Spleen (tissue), 11 donors: ENCODE data around the gene ZBTB49. TPM values are rescaled to one million over a fixed set of nuclear protein-coding genes. Genes with fewer than 3 reads are reported as not detected.

ENCODE experiments used
- DNase-seq: peaks from one replicate; pipeline ENCODE4 v3.0.0-alpha.2; 2020
- H3K27ac ChIP-seq, 8 donors: fragments of 200-600 bp; sonication (generic) in 7 of 8; 1 replicate in 4 of 8; 2 replicates in 4 of 8; pipeline versions ENCODE4 v1.5.0 to v1.8.0; 2016 to 2021; ENCODE audit warnings: inconsistent platforms in 4 of 8, mild to moderate bottlenecking in 4 of 8, moderate library complexity in 1 of 8
- H3K27me3 ChIP-seq, 7 donors: fragments of 200-600 bp; sonication (generic) in 6 of 7; replicated peaks in 1 of 7; 1 replicate in 4 of 7; 2 replicates in 3 of 7; pipeline versions ENCODE4 v1.5.0 to v1.8.0; 2016 to 2021; ENCODE audit warnings: inconsistent platforms in 3 of 7, mild to moderate bottlenecking in 1 of 7
- H3K36me3 ChIP-seq, 6 donors: fragments of 200-600 bp; sonication (generic) in 5 of 6; 1 replicate in 4 of 6; 2 replicates in 2 of 6; pipeline versions ENCODE4 v1.5.0 to v1.8.0; 2016 to 2021; ENCODE audit warnings: inconsistent platforms in 2 of 6
- H3K4me1 ChIP-seq, 6 donors: fragments of 200-600 bp; sonication (generic) in 5 of 6; 1 replicate in 3 of 6; 2 replicates in 3 of 6; pipeline versions ENCODE4 v1.5.0 to v1.8.0; 2016 to 2021; ENCODE audit warnings: inconsistent platforms in 3 of 6
- H3K4me3 ChIP-seq, 8 donors: fragments of 200-600 bp; sonication (generic) in 7 of 8; 1 replicate in 4 of 8; 2 replicates in 4 of 8; pipeline versions ENCODE4 v1.5.0 to v1.8.0; 2016 to 2021; ENCODE audit warnings: inconsistent platforms in 4 of 8, mild to moderate bottlenecking in 4 of 8, moderate library complexity in 2 of 8
- H3K9me3 ChIP-seq, 8 donors: fragments of 200-600 bp; sonication (generic) in 7 of 8; 1 replicate in 4 of 8; 2 replicates in 4 of 8; pipeline versions ENCODE4 v1.5.0 to v1.8.0; 2016 to 2021; ENCODE audit warnings: inconsistent platforms in 4 of 8
- POLR2A ChIP-seq, 3 donors: fragments of 450-650 bp; IDR thresholded peaks; one replicate each; pipeline ENCODE4 v1.5.1; 2017; ENCODE audit warnings: antibody characterized with exemption in 3 of 3, mild to moderate bottlenecking in 1 of 3
- POLR2AphosphoS5 ChIP-seq, 3 donors: sonication (generic); formaldehyde crosslinking; IDR thresholded peaks; one replicate each; pipeline ENCODE4 v1.5.1; 2017; ENCODE audit warnings: antibody characterized with exemption in 3 of 3
- WGBS, 5 donors: extraction: QIAGEN DNeasy Blood & Tissue Kit in 3 of 5; methylation state at CpG; one replicate each; pipeline versions ENCODE4 v1.1.5 to v1.1.7; 2013 to 2018; 5-methylcytosine and 5-hydroxymethylcytosine counted together
- intact Hi-C: fragments of 100-400 bp; cut with DNase I; formaldehyde crosslinking; loops from one replicate; pipeline ENCODE4 v1.15.0; 2023; ENCODE audit warnings: low total_unique reads
- polyA plus RNA-seq, 3 donors: library from polyadenylated mRNA; stranded (reverse); fragments of 200-250 nt; gene quantifications; one replicate each; pipeline ENCODE4 v1.2.1, GENCODE V29; 2013
- total RNA-seq, 7 donors: library from RNA; depleted of rRNA in 3 of 7; stranded (reverse); fragments of >200 nt in 3 of 7; fragmentation: NEBNext Ultra II Directional in 4 of 7; extraction: Animal tissue kit (Norgen Biotek cat#: 25700) in 4 of 7; gene quantifications; one replicate each; pipeline versions ENCODE4 v1.1.0 to v1.2.1, GENCODE V29; 2016 to 2021
- TF ChIP-seq, protein P1 (sequence below), 11 experiments: fragments of 200-600 bp in 7 of 11; fragments of 450-650 bp in 4 of 11; sonication (generic) in 4 of 11; IDR thresholded peaks in 8 of 11; conservative IDR thresholded peaks in 3 of 11; 1 replicate in 7 of 11; 2 replicates in 4 of 11; pipeline versions ENCODE4 v1.4.0 to v1.8.0; 2016 to 2021; ENCODE audit warnings: antibody characterized with exemption in 11 of 11, inconsistent platforms in 4 of 11, mild to moderate bottlenecking in 1 of 11
- donor health status: healthy with polysubstance abuse.
- donor health status: DM: no; HTN: no; CAD: no; lungs with moderate emphysema.
- donor health status: DM: no; HTN: no; CAD: no.
- donor health status: Bipolar disorder and iron deficiency.
- donor health status: healthy.
- donor health status: DM: no; HTN: no; CAD: no.
- donor health status: DM: yes; HTN: yes; CAD: no.

ZBTB49 gene
- total and polyA plus RNA-seq, 10 donors: 2.7 to 25.4 (median 10.8) TPM

DNA sequence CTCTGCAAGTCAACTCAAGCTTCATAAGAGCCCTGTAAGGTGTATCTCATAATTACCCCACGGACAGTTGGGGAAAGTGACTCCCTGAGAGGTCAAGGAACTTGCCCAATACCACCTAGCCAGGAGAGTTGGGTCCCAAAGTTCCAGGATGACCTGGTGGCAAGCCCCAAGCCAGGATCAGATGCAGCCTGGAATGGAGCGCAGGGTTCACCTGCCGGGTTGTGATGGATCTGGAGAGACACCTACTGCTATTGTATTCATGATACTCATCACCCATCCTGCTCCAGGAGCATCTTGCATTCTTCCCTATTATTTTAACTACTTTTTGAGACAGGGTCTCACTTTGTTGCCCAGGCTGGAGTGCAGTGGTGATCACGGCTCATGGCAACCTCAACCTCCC, 36.1 kb downstream of the ZBTB49 start:
- Histone ChIP-seq H3K27ac (no peak overlapping the region), H3K4me1 (peaks cover 0 to 20% (median 6%) of the 10 kb centered on the region in 6 donors), H3K9me3 (no peaks in the 10 kb centered on the region), H3K27me3 (no peaks in the 10 kb centered on the region), H3K4me3 (no peak overlapping the region), H3K36me3 (peaks cover 0 to 18% (median 15%) of the 10 kb centered on the region in 6 donors)
- 82 to 94% (median 90%) methylated on average over 4 of the region's 4 CpGs for WGBS, 5 donors
- intact Hi-C loops: no loop called here
- no peak for DNase-seq
- TF ChIP-seq POLR2AphosphoS5 (IDR thresholded peaks at IDR 0.05): no peak
- TF ChIP-seq, protein P1, sequence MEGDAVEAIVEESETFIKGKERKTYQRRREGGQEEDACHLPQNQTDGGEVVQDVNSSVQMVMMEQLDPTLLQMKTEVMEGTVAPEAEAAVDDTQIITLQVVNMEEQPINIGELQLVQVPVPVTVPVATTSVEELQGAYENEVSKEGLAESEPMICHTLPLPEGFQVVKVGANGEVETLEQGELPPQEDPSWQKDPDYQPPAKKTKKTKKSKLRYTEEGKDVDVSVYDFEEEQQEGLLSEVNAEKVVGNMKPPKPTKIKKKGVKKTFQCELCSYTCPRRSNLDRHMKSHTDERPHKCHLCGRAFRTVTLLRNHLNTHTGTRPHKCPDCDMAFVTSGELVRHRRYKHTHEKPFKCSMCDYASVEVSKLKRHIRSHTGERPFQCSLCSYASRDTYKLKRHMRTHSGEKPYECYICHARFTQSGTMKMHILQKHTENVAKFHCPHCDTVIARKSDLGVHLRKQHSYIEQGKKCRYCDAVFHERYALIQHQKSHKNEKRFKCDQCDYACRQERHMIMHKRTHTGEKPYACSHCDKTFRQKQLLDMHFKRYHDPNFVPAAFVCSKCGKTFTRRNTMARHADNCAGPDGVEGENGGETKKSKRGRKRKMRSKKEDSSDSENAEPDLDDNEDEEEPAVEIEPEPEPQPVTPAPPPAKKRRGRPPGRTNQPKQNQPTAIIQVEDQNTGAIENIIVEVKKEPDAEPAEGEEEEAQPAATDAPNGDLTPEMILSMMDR (IDR thresholded peaks at IDR 0.05 in 8 of 11, conservative IDR thresholded peaks at IDR 0.05 in 3 of 11): no peak
- no peak for TF ChIP-seq POLR2A (IDR thresholded peaks at IDR 0.05)

DNA sequence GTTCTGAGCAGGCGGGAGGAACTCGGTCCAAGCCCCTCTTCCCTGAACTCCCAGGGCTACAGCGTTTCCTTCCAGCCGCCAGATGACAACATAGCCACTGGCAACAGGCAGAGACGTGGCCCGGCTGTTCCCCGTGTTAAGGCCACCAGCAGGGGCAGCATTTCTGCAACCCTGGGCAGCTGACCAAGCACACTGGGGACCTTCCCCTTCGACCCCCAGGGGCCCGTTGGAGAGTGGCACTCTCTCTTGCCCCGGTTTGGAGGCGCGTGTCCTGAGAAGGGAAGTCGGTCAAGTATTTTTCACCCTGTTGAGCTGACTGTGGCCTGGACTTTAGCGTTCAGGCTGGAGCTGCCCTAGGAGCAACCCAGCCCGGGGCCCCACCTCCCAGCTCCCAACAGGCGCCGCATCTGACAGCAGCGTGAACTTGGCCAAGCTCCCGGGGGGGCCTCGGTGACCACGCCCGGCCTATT, 37.6 kb downstream of the ZBTB49 start:
- no peaks in the 10 kb centered on the region for H3K9me3 ChIP-seq
- peak overlapping the region in 6 of 8 donors; percentile 60 to 77 (median 73) for H3K27ac ChIP-seq
- no peaks in the 10 kb centered on the region for H3K27me3 ChIP-seq
- peaks cover 0 to 3% (median under 1%) of the 10 kb centered on the region in 6 donors for H3K36me3 ChIP-seq
- peak; percentile 88 for DNase-seq
- H3K4me3 ChIP-seq: no peak overlapping the region
- peaks cover 0 to 21% (median 7%) of the 10 kb centered on the region in 6 donors for H3K4me1 ChIP-seq
- TF ChIP-seq, protein P1 (IDR thresholded peaks at IDR 0.05 in 8 of 11, conservative IDR thresholded peaks at IDR 0.05 in 3 of 11): peak; percentile 8 to 75 (median 61)
- TF ChIP-seq POLR2AphosphoS5 (IDR thresholded peaks at IDR 0.05) (peak; percentile 79 to 82 (median 82)), POLR2A (IDR thresholded peaks at IDR 0.05) (no peak)
- WGBS, 5 donors: 27 to 56% (median 38%) methylated on average over 14 to 22 of the region's 22 CpGs
- intact Hi-C loops: no loop called here

GRCh38 chr4:4328206-4328605, 38.2 kb downstream of the ZBTB49 start:
- TF ChIP-seq, protein P1 (IDR thresholded peaks at IDR 0.05 in 8 of 11, conservative IDR thresholded peaks at IDR 0.05 in 3 of 11): no peak
- TF ChIP-seq POLR2AphosphoS5 (IDR thresholded peaks at IDR 0.05): no peak
- TF ChIP-seq POLR2A (IDR thresholded peaks at IDR 0.05): no peak
- 93 to 100% (median 95%) methylated on average over 1 of the region's 1 CpG for WGBS, 5 donors
- no peaks in the 10 kb centered on the region for H3K27me3 ChIP-seq
- peaks cover 0 to 27% (median 9%) of the 10 kb centered on the region in 6 donors for H3K4me1 ChIP-seq
- H3K27ac ChIP-seq: peak overlapping the region in 6 of 8 donors; percentile 60 to 77 (median 73)
- DNase-seq: no peak
- H3K36me3 ChIP-seq: no peaks in the 10 kb centered on the region
- H3K9me3 ChIP-seq: no peaks in the 10 kb centered on the region
- no peak overlapping the region for H3K4me3 ChIP-seq
- intact Hi-C loops: no loop called here

DNA sequence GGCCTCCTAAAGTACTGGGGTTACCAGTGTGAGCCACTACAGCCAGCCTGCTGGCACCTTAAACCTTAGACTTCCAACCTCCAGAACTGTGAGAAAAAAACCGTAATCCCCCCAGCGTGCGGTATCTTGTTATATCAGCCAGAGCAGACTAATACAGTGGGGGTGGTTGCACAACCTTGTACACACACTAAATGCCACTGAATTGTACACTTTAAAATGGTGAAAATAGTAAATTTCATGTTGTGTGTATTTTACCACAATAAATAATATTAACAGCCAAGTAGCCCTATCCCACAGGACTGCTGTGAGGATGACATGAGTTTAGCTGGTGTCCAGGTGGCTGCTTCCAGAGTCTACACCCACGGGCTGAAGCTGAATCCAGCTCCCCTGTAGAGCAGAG, 38.8 kb downstream of the ZBTB49 start:
- WGBS, 5 donors: 88 to 95% (median 93%) methylated on average over 4 of the region's 4 CpGs
- H3K9me3 ChIP-seq: no peaks in the 10 kb centered on the region
- H3K4me1 ChIP-seq: peaks cover 0 to 30% (median 12%) of the 10 kb centered on the region in 6 donors
- intact Hi-C loops: no loop called here
- DNase-seq: no peak
- TF ChIP-seq, protein P1 (IDR thresholded peaks at IDR 0.05 in 8 of 11, conservative IDR thresholded peaks at IDR 0.05 in 3 of 11): no peak
- TF ChIP-seq POLR2AphosphoS5 (IDR thresholded peaks at IDR 0.05) (no peak), POLR2A (IDR thresholded peaks at IDR 0.05) (no peak)
- H3K36me3 ChIP-seq: no peaks in the 10 kb centered on the region
- H3K27ac ChIP-seq: no peak overlapping the region
- no peaks in the 10 kb centered on the region for H3K27me3 ChIP-seq
- H3K4me3 ChIP-seq: no peak overlapping the region
